ENCODE measurements around the gene CACNG4.

Gene CACNG4

GRCh38 chr17:67021743-67022450, 57.4 kb downstream of the CACNG4 start:
- Histone ChIP-seq H3K27me3 (ENCODE audit: control insufficient read depth in 2 of 2, insufficient read depth in 2 of 2, low read length in 2 of 2) (no peaks in the 10 kb centered on the region), H3K9ac (ENCODE audit: low read depth in 1 of 2, low read length in 2 of 2) (no peak overlapping the region), H3K36me3 (ENCODE audit: control insufficient read depth in 2 of 2, insufficient read depth in 2 of 2, low read length in 2 of 2) (no peaks in the 10 kb centered on the region), H3K4me1 (ENCODE audit: control insufficient read depth in 2 of 2, insufficient read depth in 2 of 2, low read length in 2 of 2) (peaks cover 5 to 28% of the 10 kb centered on the region in 2 donors), H3K4me3 (ENCODE audit: low read length in 2 of 2) (no peak overlapping the region), H3K9me3 (ENCODE audit: control insufficient read depth in 2 of 2, low read length in 2 of 2) (no peaks in the 10 kb centered on the region), H3K27ac (ENCODE audit: low read depth in 2 of 2, low read length in 2 of 2) (no peak overlapping the region)

- H3K4me1 ChIP-seq (ENCODE audit: control insufficient read depth in 2 of 2, insufficient read depth in 2 of 2, low read length in 2 of 2): peaks cover 5 to 28% of the 10 kb centered on the region in 2 donors
- H3K9ac ChIP-seq (ENCODE audit: low read depth in 1 of 2, low read length in 2 of 2): no peak overlapping the region
- H3K36me3 ChIP-seq (ENCODE audit: control insufficient read depth in 2 of 2, insufficient read depth in 2 of 2, low read length in 2 of 2): no peaks in the 10 kb centered on the region
- no peak overlapping the region for H3K27ac ChIP-seq (ENCODE audit: low read depth in 2 of 2, low read length in 2 of 2)
- H3K9me3 ChIP-seq (ENCODE audit: control insufficient read depth in 2 of 2, low read length in 2 of 2): no peaks in the 10 kb centered on the region
- no peak overlapping the region for H3K4me3 ChIP-seq (ENCODE audit: low read length in 2 of 2)
- H3K27me3 ChIP-seq (ENCODE audit: control insufficient read depth in 2 of 2, insufficient read depth in 2 of 2, low read length in 2 of 2): no peaks in the 10 kb centered on the region
These were observed 57.9 kb downstream of the CACNG4 start for GRCh38 chr17:67022451-67022810.

- Histone ChIP-seq H3K36me3 (ENCODE audit: control insufficient read depth in 2 of 2, insufficient read depth in 2 of 2, low read length in 2 of 2) (no peaks in the 10 kb centered on the region), H3K4me1 (ENCODE audit: control insufficient read depth in 2 of 2, insufficient read depth in 2 of 2, low read length in 2 of 2) (peaks cover 5 to 28% of the 10 kb centered on the region in 2 donors)
These were observed 60.2 kb downstream of the CACNG4 start for GRCh38 chr17:67024736-67025135.

GRCh38 chr17:67025216-67025792, 60.8 kb downstream of the CACNG4 start:
- peak overlapping the region in 1 of 2 donors; percentile 58 for H3K9ac ChIP-seq (ENCODE audit: low read depth in 1 of 2, low read length in 2 of 2)

More at GRCh38 chr17:67024736-67025135, 60.2 kb downstream of the CACNG4 start:
- no peak overlapping the region for H3K4me3 ChIP-seq (ENCODE audit: low read length in 2 of 2)
- peak overlapping the region in 1 of 2 donors; percentile 50 for H3K27ac ChIP-seq (ENCODE audit: low read depth in 2 of 2, low read length in 2 of 2)
- no peaks in the 10 kb centered on the region for H3K9me3 ChIP-seq (ENCODE audit: control insufficient read depth in 2 of 2, low read length in 2 of 2)
- H3K9ac ChIP-seq (ENCODE audit: low read depth in 1 of 2, low read length in 2 of 2): peak overlapping the region in 1 of 2 donors; percentile 42
- no peaks in the 10 kb centered on the region for H3K27me3 ChIP-seq (ENCODE audit: control insufficient read depth in 2 of 2, insufficient read depth in 2 of 2, low read length in 2 of 2)

GRCh38 chr17:67026341-67026740, 61.8 kb downstream of the CACNG4 start:
- peaks cover 5 to 28% of the 10 kb centered on the region in 2 donors for H3K4me1 ChIP-seq (ENCODE audit: control insufficient read depth in 2 of 2, insufficient read depth in 2 of 2, low read length in 2 of 2)
- H3K4me3 ChIP-seq (ENCODE audit: low read length in 2 of 2): no peak overlapping the region
- H3K36me3 ChIP-seq (ENCODE audit: control insufficient read depth in 2 of 2, insufficient read depth in 2 of 2, low read length in 2 of 2): no peaks in the 10 kb centered on the region

More at GRCh38 chr17:67025216-67025792, 60.8 kb downstream of the CACNG4 start:
- Histone ChIP-seq H3K27ac (ENCODE audit: low read depth in 2 of 2, low read length in 2 of 2) (peak overlapping the region; percentile 67 to 82), H3K27me3 (ENCODE audit: control insufficient read depth in 2 of 2, insufficient read depth in 2 of 2, low read length in 2 of 2) (no peaks in the 10 kb centered on the region), H3K36me3 (ENCODE audit: control insufficient read depth in 2 of 2, insufficient read depth in 2 of 2, low read length in 2 of 2) (no peaks in the 10 kb centered on the region), H3K9me3 (ENCODE audit: control insufficient read depth in 2 of 2, low read length in 2 of 2) (no peaks in the 10 kb centered on the region), H3K4me1 (ENCODE audit: control insufficient read depth in 2 of 2, insufficient read depth in 2 of 2, low read length in 2 of 2) (peaks cover 5 to 28% of the 10 kb centered on the region in 2 donors), H3K4me3 (ENCODE audit: low read length in 2 of 2) (peak overlapping the region in 1 of 2 donors; percentile 27)

GRCh38 chr17:67027031-67027628, 62.6 kb downstream of the CACNG4 start:
- Histone ChIP-seq H3K27me3 (ENCODE audit: control insufficient read depth in 2 of 2, insufficient read depth in 2 of 2, low read length in 2 of 2) (no peaks in the 10 kb centered on the region), H3K9ac (ENCODE audit: low read depth in 1 of 2, low read length in 2 of 2) (no peak overlapping the region), H3K9me3 (ENCODE audit: control insufficient read depth in 2 of 2, low read length in 2 of 2) (no peaks in the 10 kb centered on the region), H3K36me3 (ENCODE audit: control insufficient read depth in 2 of 2, insufficient read depth in 2 of 2, low read length in 2 of 2) (no peaks in the 10 kb centered on the region), H3K4me3 (ENCODE audit: low read length in 2 of 2) (no peak overlapping the region), H3K4me1 (ENCODE audit: control insufficient read depth in 2 of 2, insufficient read depth in 2 of 2, low read length in 2 of 2) (peaks cover 5 to 24% of the 10 kb centered on the region in 2 donors), H3K27ac (ENCODE audit: low read depth in 2 of 2, low read length in 2 of 2) (no peak overlapping the region)

More at GRCh38 chr17:67026341-67026740, 61.8 kb downstream of the CACNG4 start:
- Histone ChIP-seq H3K27me3 (ENCODE audit: control insufficient read depth in 2 of 2, insufficient read depth in 2 of 2, low read length in 2 of 2) (no peaks in the 10 kb centered on the region), H3K9ac (ENCODE audit: low read depth in 1 of 2, low read length in 2 of 2) (no peak overlapping the region), H3K27ac (ENCODE audit: low read depth in 2 of 2, low read length in 2 of 2) (no peak overlapping the region), H3K9me3 (ENCODE audit: control insufficient read depth in 2 of 2, low read length in 2 of 2) (no peaks in the 10 kb centered on the region)

- Histone ChIP-seq H3K36me3 (ENCODE audit: control insufficient read depth in 2 of 2, insufficient read depth in 2 of 2, low read length in 2 of 2) (no peaks in the 10 kb centered on the region), H3K9me3 (ENCODE audit: control insufficient read depth in 2 of 2, low read length in 2 of 2) (no peaks in the 10 kb centered on the region), H3K27me3 (ENCODE audit: control insufficient read depth in 2 of 2, insufficient read depth in 2 of 2, low read length in 2 of 2) (no peaks in the 10 kb centered on the region)
These were observed 66.1 kb downstream of the CACNG4 start for GRCh38 chr17:67030641-67031040.

GRCh38 chr17:67032382-67032781, 67.9 kb downstream of the CACNG4 start:
- no peaks in the 10 kb centered on the region for H3K36me3 ChIP-seq (ENCODE audit: control insufficient read depth in 2 of 2, insufficient read depth in 2 of 2, low read length in 2 of 2)
- no peak overlapping the region for H3K9ac ChIP-seq (ENCODE audit: low read depth in 1 of 2, low read length in 2 of 2)
- no peak overlapping the region for H3K4me3 ChIP-seq (ENCODE audit: low read length in 2 of 2)
- H3K4me1 ChIP-seq (ENCODE audit: control insufficient read depth in 2 of 2, insufficient read depth in 2 of 2, low read length in 2 of 2): no peaks in the 10 kb centered on the region
- no peak overlapping the region for H3K27ac ChIP-seq (ENCODE audit: low read depth in 2 of 2, low read length in 2 of 2)
- no peaks in the 10 kb centered on the region for H3K9me3 ChIP-seq (ENCODE audit: control insufficient read depth in 2 of 2, low read length in 2 of 2)
- no peaks in the 10 kb centered on the region for H3K27me3 ChIP-seq (ENCODE audit: control insufficient read depth in 2 of 2, insufficient read depth in 2 of 2, low read length in 2 of 2)

More at GRCh38 chr17:67030641-67031040, 66.1 kb downstream of the CACNG4 start:
- Histone ChIP-seq H3K4me1 (ENCODE audit: control insufficient read depth in 2 of 2, insufficient read depth in 2 of 2, low read length in 2 of 2) (peaks cover 2 to 9% of the 10 kb centered on the region in 2 donors), H3K4me3 (ENCODE audit: low read length in 2 of 2) (no peak overlapping the region), H3K9ac (ENCODE audit: low read depth in 1 of 2, low read length in 2 of 2) (no peak overlapping the region), H3K27ac (ENCODE audit: low read depth in 2 of 2, low read length in 2 of 2) (no peak overlapping the region)

GRCh38 chr17:67032985-67033384, 68.5 kb downstream of the CACNG4 start:
- Histone ChIP-seq H3K27me3 (ENCODE audit: control insufficient read depth in 2 of 2, insufficient read depth in 2 of 2, low read length in 2 of 2) (no peaks in the 10 kb centered on the region), H3K36me3 (ENCODE audit: control insufficient read depth in 2 of 2, insufficient read depth in 2 of 2, low read length in 2 of 2) (no peaks in the 10 kb centered on the region), H3K9me3 (ENCODE audit: control insufficient read depth in 2 of 2, low read length in 2 of 2) (no peaks in the 10 kb centered on the region), H3K4me3 (ENCODE audit: low read length in 2 of 2) (no peak overlapping the region), H3K4me1 (ENCODE audit: control insufficient read depth in 2 of 2, insufficient read depth in 2 of 2, low read length in 2 of 2) (no peaks in the 10 kb centered on the region), H3K27ac (ENCODE audit: low read depth in 2 of 2, low read length in 2 of 2) (no peak overlapping the region), H3K9ac (ENCODE audit: low read depth in 1 of 2, low read length in 2 of 2) (no peak overlapping the region)

GRCh38 chr17:67033613-67034012, 69.1 kb downstream of the CACNG4 start:
- Histone ChIP-seq H3K27ac (ENCODE audit: low read depth in 2 of 2, low read length in 2 of 2) (no peak overlapping the region), H3K36me3 (ENCODE audit: control insufficient read depth in 2 of 2, insufficient read depth in 2 of 2, low read length in 2 of 2) (no peaks in the 10 kb centered on the region), H3K4me1 (ENCODE audit: control insufficient read depth in 2 of 2, insufficient read depth in 2 of 2, low read length in 2 of 2) (no peaks in the 10 kb centered on the region), H3K9me3 (ENCODE audit: control insufficient read depth in 2 of 2, low read length in 2 of 2) (no peaks in the 10 kb centered on the region), H3K27me3 (ENCODE audit: control insufficient read depth in 2 of 2, insufficient read depth in 2 of 2, low read length in 2 of 2) (no peaks in the 10 kb centered on the region), H3K9ac (ENCODE audit: low read depth in 1 of 2, low read length in 2 of 2) (no peak overlapping the region), H3K4me3 (ENCODE audit: low read length in 2 of 2) (no peak overlapping the region)

Measured in mucosa of rectum (tissue), 2 donors.